Tracheal epithelial cell (primary cell): Measurements from ENCODE around the gene CALB2. TPM values are rescaled to one million over a fixed set of nuclear protein-coding genes. Genes with fewer than 3 reads are reported as not detected.

ENCODE experiments used
- total RNA-seq: library from RNA; depleted of rRNA; stranded (reverse); fragments of >200 nt; gene quantifications from 2 replicates; pipeline ENCODE4 v1.2.1, GENCODE V29; 2014

Gene CALB2
- total RNA-seq = 0.48 and 2.1 TPM in 2 replicates

GRCh38 chr16:71358464-71358998 is at the start of gene CALB2:
TSS of gene CALB2 (plus strand) at chr16:71358723. CDS start at chr16:71358793, 70 bp downstream.

Other genes starting within 250 kb of the CALB2 start
- 0.43 and 1.4 TPM in 2 replicates for gene HYDIN, start 128.0 kb upstream of the CALB2 start, total RNA-seq
- gene CMTR2, start 69.3 kb upstream of the CALB2 start, total RNA-seq = 35.8 and 42.9 TPM in 2 replicates
- not detected in 2 replicates for gene TLE7, start 83.3 kb downstream of the CALB2 start, total RNA-seq
- 6.0 and 7.5 TPM in 2 replicates for gene ZNF23, start 103.5 kb downstream of the CALB2 start, total RNA-seq
- 2.2 and 3.2 TPM in 2 replicates for gene ZNF19, start 130.6 kb downstream of the CALB2 start, total RNA-seq
- not detected in 2 replicates for gene CHST4, start 167.7 kb downstream of the CALB2 start, total RNA-seq
- gene TAT, start 218.4 kb downstream of the CALB2 start, total RNA-seq = under 0.01 TPM in 1 of 2 replicates, not detected in the other